Kasumi-1 (cell line): ENCODE results near the gene NOS1AP.
A peak's percentile ranks its signal among the peaks of the same experiment; 100 is the strongest.
"Not testable (repeated sequence)": the region's sequence is repeated elsewhere in the genome, so short reads cannot be mapped to it uniquely, and the experiment has no call there.

Experiments
- DNase-seq, 2 experiments: peaks; one replicate each; lab custom pipeline; 2025; lab: John Stamatoyannopoulos, UW

NOS1AP gene

DNA sequence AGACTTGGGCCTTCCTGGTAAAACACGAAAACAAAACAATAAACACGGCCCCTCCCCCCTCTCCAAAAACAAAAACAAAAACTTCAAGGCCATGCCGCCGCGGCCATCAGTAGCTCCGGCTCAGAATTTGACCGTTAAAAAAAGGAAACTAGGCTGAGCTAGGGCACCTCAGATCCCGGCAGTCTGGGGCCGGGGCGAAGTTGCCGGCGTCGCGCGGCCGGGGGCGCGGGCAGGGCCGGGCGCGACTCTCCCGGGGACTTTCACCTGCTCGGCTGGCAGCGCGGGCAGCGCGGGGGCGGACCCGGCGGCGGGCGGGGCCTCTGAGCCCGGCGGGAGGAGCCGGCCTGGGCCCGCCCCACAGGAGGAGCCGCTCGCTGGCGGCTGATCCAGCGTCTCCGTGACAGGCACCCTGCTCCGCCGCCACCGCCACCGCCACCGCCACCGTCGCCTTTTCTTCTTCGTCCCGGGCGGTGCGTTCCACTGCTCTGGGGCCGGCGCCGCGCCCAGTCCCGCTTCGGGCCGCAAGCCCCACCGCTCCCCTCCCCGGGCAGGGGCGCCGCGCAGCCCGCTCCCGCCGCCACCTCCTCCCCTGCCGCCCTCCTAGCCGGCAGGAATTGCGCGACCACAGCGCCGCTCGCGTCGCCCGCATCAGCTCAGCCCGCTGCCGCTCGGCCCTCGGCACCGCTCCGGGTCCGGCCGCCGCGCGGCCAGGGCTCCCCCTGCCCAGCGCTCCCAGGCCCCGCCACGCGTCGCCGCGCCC lies at the start of gene NOS1AP:
Gene NOS1AP (plus strand): TSS at position 358 of the 760 bp plus-strand sequence. CDS start 487 bp downstream, outside the sequence.
- DNase-seq = peak; percentile 27 to 40

DNA sequence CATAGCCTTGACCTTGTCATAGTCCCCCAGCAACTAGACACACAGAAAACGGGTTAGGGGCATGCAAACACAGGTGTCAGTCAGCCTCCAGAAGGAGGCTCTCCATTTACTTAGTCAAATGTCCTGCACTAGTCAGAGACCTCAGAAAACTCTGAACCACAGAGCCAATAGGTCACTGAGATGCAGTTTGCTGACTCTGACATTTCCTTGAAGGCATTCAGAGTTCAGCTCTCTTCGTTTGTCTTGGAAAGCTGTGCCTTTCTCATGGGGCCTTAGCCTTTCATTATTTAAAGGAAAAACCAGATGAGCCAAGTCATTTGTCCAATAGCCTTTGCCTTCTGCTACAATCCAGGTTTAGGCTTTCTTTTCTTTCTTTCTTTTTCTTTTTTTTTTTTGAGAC lies 49.3 kb upstream of the NOS1AP start:
- DNase-seq = no peak

DNA sequence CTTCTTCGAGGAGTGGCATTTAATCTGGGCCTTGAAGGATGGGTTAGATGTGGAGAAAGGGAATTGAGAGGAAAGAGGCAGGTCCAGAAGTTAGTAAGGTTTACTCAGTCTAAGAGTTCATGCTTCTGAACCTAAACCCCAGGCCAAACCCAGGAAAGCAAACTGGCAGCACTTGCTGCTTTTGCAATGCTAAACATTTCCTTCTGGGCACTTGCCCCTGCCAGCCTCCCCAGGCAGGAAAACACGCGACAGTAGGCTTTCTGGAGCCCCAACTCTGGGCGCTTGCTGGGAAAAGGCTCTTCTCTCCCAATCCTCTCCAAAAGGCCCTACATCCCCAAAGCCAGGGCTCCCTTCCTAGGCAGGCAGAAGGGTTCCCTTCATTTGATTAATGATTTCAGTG lies 48.4 kb upstream of the NOS1AP start:
- DNase-seq = no peak

DNA sequence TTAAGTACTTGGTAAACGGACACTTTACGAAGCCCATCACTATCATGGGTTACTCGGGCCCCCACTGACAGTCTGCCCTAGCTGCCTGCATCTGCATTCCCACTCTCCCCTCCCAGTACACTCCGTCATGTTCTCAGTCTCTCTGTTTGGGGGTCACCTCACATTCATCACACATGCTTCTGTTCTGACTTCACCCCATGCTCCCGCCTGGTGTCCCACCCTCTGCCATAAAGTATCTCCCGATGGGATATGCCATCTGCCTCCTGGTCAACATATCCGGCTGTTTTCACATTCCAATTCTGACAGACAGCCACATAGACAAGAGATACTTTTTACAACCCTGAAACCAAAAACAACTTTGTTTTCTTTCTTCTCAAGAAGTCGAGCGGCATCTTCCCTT lies 46.9 kb upstream of the NOS1AP start:
- no peak for DNase-seq

DNA sequence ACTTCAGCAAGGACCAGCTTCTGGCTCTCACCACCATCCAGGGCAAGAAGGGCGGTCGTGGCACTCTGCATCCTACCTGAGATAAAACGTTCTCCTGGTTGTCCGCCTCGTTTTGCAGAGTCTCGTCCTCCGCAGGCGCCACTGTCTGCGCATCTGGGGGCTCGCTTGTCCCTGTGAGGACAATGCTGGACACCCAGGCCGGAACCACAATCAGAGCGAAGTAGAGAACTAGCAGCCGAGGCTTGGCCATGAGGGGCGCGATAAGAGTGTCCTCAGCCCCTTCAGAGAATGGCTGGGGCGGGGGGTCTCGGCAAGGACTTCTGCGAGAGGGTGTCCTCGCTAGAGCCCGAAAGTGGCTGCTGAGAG lies 46.3 kb upstream of the NOS1AP start:
- no peak for DNase-seq

DNA sequence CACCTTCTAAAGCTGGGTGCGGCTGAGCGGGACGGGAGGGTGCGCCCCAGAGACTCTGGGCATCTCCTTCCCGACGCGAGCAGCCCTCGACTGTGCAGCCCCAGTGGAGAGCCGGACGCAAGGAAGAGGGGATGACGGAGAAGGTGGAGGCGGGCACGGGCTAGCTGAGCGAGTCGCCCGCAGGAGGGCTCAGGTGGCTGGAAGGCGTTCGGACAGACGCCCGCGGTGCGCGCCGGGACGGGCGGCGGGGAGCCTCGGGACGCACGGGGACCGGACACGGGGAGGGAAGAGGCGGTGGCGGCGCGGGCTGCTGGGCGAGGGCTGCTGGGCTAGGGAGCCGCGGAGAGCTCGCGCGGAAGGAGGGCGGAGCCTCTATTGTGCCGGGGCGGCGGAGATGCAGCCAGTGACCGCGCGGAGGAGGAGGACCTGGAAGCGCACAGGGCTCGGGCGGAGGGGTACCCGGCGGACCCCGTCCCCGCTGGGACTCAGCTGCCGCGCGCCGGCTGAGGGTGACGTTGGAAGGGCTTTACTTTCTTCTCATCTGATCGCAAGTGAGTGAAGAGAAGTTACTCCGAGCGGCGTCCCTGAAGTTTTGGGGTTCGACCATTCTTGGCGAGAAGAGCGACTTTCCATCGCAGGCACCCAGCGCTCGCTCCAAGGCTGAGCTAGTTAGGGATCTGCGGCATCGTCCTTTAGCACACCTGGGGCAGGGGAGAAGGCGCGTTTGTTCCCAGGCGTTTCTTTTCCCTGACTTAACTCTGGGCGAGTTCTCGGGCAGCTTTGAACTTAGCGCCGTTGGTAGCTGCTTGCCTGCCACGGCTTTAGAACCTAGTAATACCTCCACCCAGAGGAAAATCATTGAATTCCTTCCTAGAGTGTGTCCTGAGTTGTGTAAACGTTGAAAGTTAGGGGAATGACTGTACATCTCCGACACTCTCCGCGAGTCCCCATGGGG lies 45.7 kb upstream of the NOS1AP start, which contains the start of gene OLFML2B:
Gene OLFML2B (minus strand): TSS at position 323 of the 955 bp plus-strand sequence. CDS start 439 bp downstream, outside the sequence.
- DNase-seq = peak; percentile 69 to 70

DNA sequence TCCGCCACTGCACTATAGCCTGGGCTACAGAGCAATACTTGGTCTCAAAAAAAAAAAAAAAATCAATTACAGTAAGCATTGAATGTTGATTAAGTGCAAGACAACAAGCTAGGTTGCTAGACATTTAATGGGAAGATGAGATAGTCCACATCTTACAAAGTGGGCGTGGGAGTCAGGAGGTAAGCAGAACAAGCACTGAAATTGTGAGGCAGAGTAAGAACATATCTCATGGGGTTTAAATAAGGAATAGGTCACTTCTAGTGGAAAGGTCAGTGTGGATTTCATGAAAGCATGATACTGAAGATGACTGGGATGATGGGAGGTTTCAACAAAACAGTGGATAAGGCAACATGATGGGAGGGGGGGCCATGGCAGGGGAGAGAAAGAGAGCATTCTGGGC lies 44.0 kb upstream of the NOS1AP start:
- no peak for DNase-seq

DNA sequence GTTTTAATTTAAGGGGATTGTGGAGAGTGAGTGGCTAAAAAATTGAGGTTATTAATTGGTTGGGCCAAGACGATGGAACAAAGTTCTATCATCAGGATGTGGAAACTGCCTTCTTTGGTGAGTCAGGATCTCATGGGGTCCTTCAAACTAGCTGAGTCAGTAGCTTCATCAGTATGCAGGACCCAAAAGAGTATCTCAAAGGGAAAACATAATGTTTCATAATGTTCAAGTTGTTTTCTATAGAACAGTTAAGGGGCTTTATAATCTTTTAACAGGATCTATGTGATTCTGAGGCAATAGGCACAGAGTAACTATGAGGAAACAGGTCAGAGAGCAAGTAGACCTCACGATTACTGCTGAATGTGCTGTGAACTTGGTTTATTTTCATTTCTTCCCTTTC lies 42.6 kb upstream of the NOS1AP start:
- no peak for DNase-seq

DNA sequence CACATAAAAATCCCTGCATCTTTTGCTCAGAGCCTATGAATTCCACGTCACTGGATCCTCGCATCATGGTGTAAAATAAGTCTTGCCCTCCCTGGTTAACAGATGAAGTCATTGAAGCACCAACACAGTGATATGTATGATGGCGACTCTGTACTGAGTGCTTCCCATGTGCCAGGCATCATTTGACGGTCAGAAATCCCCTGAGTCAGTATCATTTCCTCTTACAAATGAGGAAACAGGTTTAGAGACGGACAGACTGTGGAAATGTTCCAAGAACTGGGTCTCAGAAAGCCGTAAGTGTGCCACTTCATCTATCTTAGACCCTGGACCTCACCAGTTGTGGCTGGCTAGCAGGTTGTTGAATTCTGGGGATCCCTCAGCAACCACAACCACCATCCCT lies 40.8 kb upstream of the NOS1AP start:
- peak in 1 of 2 experiments; percentile 17 for DNase-seq

DNA sequence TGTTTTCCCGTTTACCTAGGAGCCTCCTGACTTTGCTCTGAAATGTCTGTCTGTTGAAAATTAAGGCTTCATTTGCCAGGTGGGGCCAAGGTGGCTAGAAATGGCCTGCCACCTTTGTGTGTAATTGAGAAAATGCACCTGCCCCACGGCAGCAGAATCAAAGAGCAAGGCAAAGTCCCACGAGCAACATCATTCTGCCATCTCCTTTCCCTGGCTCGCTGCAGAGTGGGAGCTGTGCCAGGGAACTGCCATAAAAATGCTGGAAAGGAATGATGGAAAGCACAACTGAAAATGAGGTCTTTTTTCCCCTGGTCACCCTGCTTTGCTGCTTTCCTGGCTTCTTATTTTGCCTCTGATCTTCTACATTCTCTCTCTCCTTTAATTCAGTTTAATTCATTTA lies 40.3 kb upstream of the NOS1AP start:
- no peak for DNase-seq

DNA sequence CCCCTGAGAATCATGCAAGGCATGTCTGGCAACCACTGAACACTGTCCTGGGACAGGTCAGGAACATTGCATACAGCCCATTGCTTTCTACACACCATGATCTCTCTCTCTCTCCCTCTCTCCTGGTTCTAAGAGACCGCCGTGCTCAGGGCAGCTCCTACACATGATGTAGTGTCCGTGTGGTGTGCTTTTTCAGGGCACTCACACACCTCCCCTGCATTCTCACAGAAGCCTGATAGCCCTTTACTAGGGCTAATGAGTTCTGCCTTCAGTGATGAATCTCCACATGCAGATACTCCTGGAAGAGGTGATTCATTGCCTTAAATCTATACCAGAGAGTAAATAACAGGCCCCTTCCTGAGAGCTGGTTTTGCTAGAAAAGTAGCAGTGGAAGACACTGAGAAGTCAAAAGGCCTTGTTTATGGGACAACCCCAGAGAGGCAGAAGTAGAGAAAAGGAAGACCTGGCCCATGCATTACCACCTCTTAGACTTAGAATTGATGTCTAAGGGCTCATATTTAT lies 38.7 kb upstream of the NOS1AP start:
- no peak for DNase-seq

DNA sequence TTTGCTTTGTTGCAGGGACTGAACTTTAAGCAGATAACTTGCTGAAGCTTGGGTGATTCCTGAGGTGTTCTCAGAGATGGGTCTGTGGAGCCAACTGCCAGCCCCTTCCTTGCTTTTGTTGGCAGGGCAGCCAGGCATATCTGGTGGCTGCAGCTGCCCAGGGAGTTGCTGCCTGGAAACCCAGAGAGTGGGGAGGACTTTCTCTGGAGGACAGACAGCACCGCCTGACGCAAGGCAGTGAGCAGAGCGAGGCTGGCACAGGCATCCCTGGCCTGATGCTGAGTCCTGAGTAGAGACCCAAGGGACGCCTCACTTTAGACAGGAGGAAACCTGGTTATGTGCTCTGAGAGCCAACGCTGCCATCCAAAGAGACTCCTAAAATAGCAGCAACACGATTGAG lies 36.1 kb upstream of the NOS1AP start:
- DNase-seq = no peak

DNA sequence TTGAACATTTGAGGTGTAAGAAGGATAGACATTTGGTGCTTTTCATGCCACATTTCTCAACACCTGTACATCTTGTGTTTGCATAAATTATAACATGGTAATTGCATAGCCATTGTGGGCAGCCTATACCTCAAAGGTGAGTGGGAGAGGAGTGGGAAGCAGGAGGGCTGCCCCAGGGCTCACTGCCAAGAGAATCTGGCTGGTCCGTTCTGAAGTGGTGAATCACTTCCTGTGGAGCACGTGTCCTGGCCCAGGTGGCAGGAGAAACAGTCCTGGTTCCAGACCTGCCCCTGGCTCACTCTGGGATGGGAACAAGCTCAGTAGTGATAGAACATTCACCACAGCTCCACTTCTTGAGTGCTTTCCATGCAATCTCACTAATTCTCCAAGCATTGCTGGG lies 34.2 kb upstream of the NOS1AP start:
- DNase-seq = no peak

DNA sequence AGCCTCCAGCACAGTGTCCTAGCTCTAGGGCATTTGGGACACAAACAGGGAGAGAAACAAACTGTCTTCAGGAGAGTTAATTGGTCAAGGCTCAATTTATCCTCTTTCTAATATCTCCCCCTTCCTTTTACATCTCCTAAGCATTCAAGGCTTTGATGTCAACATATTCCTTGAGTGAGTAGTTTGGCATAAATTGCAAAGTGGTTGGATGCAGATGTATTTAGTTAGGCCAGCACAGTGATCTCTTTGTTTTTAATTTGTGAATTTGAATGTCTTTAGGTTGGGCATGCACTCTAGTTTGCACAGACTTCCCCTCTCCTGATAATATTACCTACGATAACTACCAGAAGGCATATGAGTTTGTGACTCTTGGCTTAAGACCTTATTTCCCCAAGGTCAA lies 33.3 kb upstream of the NOS1AP start:
- DNase-seq = no peak

DNA sequence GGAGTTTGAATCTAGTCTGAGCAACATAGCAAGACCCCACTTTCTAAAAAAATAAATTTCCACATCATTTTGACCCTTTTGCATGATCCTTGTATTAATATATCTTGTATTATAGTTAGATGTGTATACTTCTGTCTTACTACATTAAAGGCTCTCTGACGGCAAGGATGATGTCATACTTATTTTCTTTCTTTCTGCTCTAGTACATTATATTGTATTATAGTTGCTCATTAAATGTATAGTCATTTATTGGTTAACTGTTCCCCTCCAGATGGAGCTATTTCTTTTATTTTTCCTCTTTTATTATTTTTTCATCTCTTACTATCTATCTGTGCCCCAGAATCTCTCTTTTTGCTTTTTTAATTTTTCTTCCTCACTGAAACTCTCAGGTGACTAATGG lies 30.9 kb upstream of the NOS1AP start:
- no peak for DNase-seq

DNA sequence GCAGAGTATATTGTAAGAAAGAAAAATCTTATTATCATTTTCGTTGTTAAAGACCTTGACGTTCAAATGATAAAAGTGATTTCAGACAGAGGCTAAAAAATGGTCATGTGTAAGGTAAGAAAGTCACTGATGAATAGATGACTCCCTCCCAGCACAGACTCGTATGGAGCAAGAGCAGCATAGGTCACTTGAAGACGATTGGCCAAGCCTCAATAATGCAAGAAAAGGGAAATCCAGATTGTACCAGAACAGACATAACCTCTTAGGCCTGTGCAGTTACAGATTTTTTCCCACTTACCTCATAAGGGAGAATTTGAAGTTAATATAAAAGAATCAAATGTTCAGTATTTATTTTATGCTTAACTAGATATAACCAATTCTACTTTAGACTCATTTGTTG lies 29.5 kb upstream of the NOS1AP start:
- DNase-seq = no peak

DNA sequence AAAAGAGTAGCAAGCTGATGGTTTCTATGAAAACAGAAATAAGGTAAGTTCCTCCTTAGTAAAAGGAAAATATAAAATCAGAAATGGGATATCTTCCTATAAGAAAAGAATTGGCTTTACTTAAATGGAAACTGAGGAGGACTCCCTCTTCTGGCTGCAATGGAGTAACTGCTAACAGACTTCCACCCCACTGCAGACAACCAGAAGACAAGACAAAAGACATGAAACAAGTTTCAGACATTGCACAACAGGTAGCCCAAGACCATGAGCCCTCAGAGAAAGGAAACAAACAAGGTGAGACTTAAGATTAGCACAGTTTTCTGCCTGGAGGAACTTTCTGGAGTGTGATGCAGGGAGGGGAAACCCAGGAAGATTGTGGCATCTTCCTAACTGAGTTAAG lies 28.8 kb upstream of the NOS1AP start:
- DNase-seq = peak; percentile 67

DNA sequence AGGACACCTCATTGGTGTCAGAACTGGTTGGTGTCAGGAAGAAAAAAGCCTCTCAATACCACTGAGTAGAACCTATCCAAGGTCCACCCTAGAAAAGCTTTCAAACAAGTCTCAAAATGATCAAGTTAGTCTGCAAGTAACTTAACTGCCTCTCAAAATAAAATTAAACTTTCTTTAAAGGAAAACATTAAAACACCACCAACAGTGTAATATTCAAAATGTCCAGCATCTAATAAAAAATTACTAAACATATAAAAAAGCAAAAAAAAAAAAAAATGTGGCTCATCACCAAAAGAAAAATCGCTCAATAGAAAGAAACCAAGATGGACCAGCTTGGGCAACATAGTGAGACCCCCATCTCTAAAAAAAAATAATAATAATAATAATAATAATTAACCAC lies 27.1 kb upstream of the NOS1AP start:
- DNase-seq = no peak

DNA sequence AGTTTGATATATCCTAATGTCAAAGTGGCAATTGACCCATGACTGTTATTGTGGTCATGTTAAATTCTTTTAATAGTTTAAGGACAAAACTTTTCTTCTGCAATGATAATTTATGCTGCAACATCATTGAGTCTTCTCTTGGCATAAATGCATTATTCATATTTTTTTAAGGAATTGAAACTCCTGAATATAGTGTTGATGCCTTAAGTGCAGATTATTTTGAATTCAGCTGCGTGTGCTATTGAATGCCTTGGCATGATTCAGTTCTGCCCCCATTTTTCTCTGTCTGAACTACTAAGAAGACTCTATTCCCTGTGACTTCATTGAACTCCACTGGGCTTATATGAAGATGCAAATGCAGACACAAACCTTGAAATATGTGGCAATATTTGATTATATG lies 22.6 kb upstream of the NOS1AP start:
- no peak for DNase-seq

DNA sequence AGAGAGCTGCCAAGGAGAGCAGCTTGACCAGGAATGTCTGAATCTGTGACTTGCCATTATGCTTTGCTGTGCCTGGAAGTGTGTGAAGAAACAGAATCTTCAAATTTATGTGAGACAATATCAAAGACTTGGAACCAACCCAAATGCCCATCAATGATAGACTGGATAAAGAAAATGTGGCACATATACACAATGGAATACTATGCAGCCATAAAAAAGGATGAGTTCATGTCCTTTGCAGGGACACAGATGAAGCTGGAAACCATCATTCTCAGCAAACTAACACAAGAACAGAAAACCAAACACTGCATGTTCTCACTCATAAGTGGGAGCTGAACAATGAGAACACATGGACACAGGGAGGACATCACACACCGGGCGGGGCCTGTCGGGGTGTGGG lies 15.5 kb upstream of the NOS1AP start:
- not testable (repeated sequence) for DNase-seq

DNA sequence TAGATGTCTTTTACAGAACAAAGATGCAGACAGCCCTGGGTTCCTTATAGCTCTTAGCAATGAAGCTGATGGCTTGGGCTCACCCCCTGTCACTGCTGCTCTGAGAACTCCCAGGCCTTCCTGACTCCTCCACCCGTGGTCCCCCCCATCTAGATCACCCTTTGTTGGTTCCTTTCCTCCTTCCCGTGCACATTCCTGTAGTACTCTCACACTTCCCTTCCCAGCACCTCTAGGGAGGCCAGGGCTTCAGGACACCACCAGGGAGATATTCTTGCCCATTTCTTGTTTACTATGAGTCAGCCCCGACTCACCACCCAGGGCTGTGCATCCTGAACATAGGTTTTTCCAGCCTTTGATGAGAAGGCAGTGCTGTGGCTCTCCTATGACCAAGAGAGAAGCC lies 14.4 kb upstream of the NOS1AP start:
- no peak for DNase-seq

DNA sequence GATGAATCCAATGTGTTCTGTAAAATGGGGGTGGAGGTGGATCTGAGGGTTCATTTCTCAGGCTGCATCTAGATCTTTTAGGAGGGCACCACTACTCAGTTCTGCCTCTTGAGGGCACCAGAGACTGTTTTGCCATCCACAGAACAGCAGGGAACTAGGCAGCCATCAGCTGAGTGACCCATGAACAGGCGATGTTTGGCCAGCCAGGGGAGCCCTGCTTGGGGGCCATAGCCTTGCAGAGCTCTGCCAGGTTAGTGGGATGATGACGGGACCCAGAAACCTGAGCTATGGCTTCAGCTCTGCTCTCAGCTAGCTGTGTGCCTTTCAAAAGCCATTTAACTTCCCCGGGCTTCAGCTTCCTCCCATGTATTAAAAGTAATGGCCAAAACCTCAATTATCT lies 13.4 kb upstream of the NOS1AP start:
- peak; percentile 70 to 72 for DNase-seq

DNA sequence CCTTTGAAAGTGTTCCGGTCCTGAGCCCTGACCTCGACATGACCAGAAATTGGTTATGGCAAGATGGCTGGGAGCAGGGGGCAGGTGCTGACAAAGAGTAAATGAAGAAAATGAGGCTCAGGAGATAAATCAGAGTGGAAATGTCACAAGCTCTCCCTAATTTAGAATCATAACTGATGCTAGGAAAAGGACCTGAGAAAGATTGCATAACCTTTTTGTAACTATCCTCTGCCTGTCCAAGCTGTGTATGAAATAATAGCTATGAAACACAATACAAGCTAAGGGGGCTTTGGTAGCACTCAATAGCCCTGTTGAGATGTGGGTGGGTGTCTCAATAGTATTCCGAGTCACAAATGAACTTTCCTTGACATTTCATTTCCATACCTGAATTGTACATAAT lies 12.9 kb upstream of the NOS1AP start:
- DNase-seq = no peak
